Medulla oblongata (tissue), 1 donor: Measurements from ENCODE around the gene EIF1AX.
"Not testable (repeated sequence)": the region's sequence is repeated elsewhere in the genome, so short reads cannot be mapped to it uniquely, and the experiment has no call there.

Source experiments
- DNase-seq: peaks from one replicate; pipeline ENCODE4 v3.0.0-alpha.2; 2015; ENCODE audit errors: extremely low spot score

EIF1AX gene

GRCh38 chrX:20127440-20127839, 14.2 kb downstream of the EIF1AX start:
- not testable (repeated sequence) for DNase-seq

GRCh38 chrX:20126833-20127232, 14.8 kb downstream of the EIF1AX start:
- DNase-seq: not testable (repeated sequence)

- no peak for DNase-seq
Measured at GRCh38 chrX:20124964-20125363, 16.7 kb downstream of the EIF1AX start.

- DNase-seq: no peak
Measured at GRCh38 chrX:20118065-20118824, 23.4 kb downstream of the EIF1AX start.

GRCh38 chrX:20116577-20117240, 24.9 kb downstream of the EIF1AX start, which contains the start of gene MAP7D2:
TSS of gene MAP7D2 (minus strand) at chrX:20116907. CDS start at chrX:20116879, 28 bp downstream.
- DNase-seq: no peak

GRCh38 chrX:20116087-20116576, 25.5 kb downstream of the EIF1AX start:
- DNase-seq: no peak

- DNase-seq: no peak
Measured at GRCh38 chrX:20112022-20112774, 29.4 kb downstream of the EIF1AX start.

- no peak for DNase-seq
Measured at GRCh38 chrX:20111271-20111670, 30.4 kb downstream of the EIF1AX start.

- no peak for DNase-seq
Measured at GRCh38 chrX:20101934-20102581, 39.6 kb downstream of the EIF1AX start.

GRCh38 chrX:20091499-20091898, 50.1 kb downstream of the EIF1AX start:
- DNase-seq: no peak

- no peak for DNase-seq
Measured at GRCh38 chrX:20089845-20090244, 51.8 kb downstream of the EIF1AX start.

- DNase-seq: no peak
Measured at GRCh38 chrX:20080277-20080676, 61.4 kb downstream of the EIF1AX start.
